ENCODE data around the gene SCFD1.

DNA sequence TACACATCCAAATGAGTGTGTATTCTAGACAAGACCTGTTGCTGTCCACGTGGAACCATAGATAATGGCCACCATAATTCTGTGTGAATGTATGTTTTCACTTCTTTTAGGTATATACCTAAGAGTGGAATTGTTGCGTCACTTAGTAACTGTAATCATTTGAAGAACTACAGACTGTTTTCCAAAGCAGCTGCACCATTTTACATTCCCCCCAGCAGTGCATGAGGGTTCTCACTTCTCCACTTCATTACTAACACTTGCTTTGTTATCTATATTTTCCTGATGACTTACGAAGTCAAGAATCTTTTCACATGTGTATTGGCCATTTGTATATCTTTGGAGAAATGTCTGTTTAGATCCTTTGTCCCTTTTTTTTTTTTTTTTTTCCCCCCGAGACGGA lies 106.4 kb downstream of the SCFD1 start:
- TF ChIP-seq, protein P1, sequence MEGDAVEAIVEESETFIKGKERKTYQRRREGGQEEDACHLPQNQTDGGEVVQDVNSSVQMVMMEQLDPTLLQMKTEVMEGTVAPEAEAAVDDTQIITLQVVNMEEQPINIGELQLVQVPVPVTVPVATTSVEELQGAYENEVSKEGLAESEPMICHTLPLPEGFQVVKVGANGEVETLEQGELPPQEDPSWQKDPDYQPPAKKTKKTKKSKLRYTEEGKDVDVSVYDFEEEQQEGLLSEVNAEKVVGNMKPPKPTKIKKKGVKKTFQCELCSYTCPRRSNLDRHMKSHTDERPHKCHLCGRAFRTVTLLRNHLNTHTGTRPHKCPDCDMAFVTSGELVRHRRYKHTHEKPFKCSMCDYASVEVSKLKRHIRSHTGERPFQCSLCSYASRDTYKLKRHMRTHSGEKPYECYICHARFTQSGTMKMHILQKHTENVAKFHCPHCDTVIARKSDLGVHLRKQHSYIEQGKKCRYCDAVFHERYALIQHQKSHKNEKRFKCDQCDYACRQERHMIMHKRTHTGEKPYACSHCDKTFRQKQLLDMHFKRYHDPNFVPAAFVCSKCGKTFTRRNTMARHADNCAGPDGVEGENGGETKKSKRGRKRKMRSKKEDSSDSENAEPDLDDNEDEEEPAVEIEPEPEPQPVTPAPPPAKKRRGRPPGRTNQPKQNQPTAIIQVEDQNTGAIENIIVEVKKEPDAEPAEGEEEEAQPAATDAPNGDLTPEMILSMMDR (conservative IDR thresholded peaks at IDR 0.05): no peak
- TF ChIP-seq EZH2 (IDR thresholded peaks at IDR 0.05; ENCODE audit: low read depth): no peak
